Keratinocyte (primary cell): ENCODE results near the gene HNRNPK. TPM values are rescaled to one million over a fixed set of nuclear protein-coding genes. Genes with fewer than 3 reads are reported as not detected.

Source experiments
- DNase-seq: peaks from one replicate; pipeline ENCODE4 v3.0.0-alpha.2; 2011; ENCODE audit warnings: low read depth, missing footprints, low spot score
- FAIRE-seq: peaks from 2 replicates; lab custom pipeline; 2011; peaks lifted over from hg19 to GRCh38; lab: Jason Lieb, UNC
- H2AFZ ChIP-seq: 2 replicates; pipeline ENCODE4 v1.6.0; 2012; ENCODE audit warnings: low read length, control low read depth, inconsistent platforms; ENCODE audit not compliant: control insufficient read depth
- H3K27ac ChIP-seq: 2 replicates; pipeline ENCODE4 v1.5.1; 2011; ENCODE audit warnings: low read length; ENCODE audit not compliant: control insufficient read depth, insufficient read depth
- H3K27me3 ChIP-seq: 3 replicates; pipeline ENCODE4 v1.6.0; 2011; ENCODE audit warnings: low read length; ENCODE audit not compliant: control insufficient read depth, insufficient read depth; ENCODE audit errors: extremely low read depth
- H3K36me3 ChIP-seq, 2 experiments: 2 replicates in 1 of 2; 3 replicates in 1 of 2; pipeline ENCODE4 v1.5.1; 2011; ENCODE audit warnings: low read length in 2 of 2, mild to moderate bottlenecking in 1 of 2; ENCODE audit not compliant: control insufficient read depth in 2 of 2, insufficient read depth in 2 of 2; ENCODE audit errors: extremely low read depth in 1 of 2
- H3K4me1 ChIP-seq: 3 replicates; pipeline ENCODE4 v1.5.1; 2011; ENCODE audit warnings: low read length; ENCODE audit not compliant: control insufficient read depth, insufficient read depth; ENCODE audit errors: extremely low read depth
- H3K4me2 ChIP-seq: 3 replicates; pipeline ENCODE4 v1.6.0; 2011; ENCODE audit warnings: low read depth, low read length; ENCODE audit not compliant: control insufficient read depth, insufficient read depth; ENCODE audit errors: extremely low read depth
- H3K4me3 ChIP-seq, 3 experiments: fragments of 200-600 bp in 1 of 3; sonication (generic) in 1 of 3; 2 replicates in 2 of 3; 3 replicates in 1 of 3; pipeline ENCODE4 v1.5.1; 2011 to 2016; ENCODE audit warnings: low read length in 3 of 3, mild to moderate bottlenecking in 3 of 3, control low read depth in 2 of 3, inconsistent platforms in 1 of 3, low read depth in 1 of 3, mixed read lengths in 1 of 3, mixed run types in 1 of 3, moderate library complexity in 1 of 3; ENCODE audit not compliant: control insufficient read depth in 2 of 3, insufficient read depth in 2 of 3; ENCODE audit errors: extremely low read depth in 1 of 3
- H3K79me2 ChIP-seq: 2 replicates; pipeline ENCODE4 v1.6.0; 2012; ENCODE audit warnings: low read length; ENCODE audit not compliant: control insufficient read depth, insufficient read depth
- H3K9ac ChIP-seq: 3 replicates; pipeline ENCODE4 v1.6.0; 2011; ENCODE audit warnings: low read length; ENCODE audit not compliant: control insufficient read depth, insufficient read depth; ENCODE audit errors: extremely low read depth
- H3K9me1 ChIP-seq: 3 replicates; pipeline ENCODE4 v1.6.0; 2011; ENCODE audit warnings: low read length; ENCODE audit not compliant: control insufficient read depth, insufficient read depth; ENCODE audit errors: extremely low read depth
- H3K9me3 ChIP-seq: 2 replicates; pipeline ENCODE4 v1.5.1; 2012; ENCODE audit warnings: low read depth, low read length; ENCODE audit not compliant: control insufficient read depth
- H4K20me1 ChIP-seq: 3 replicates; pipeline ENCODE4 v1.6.0; 2011; ENCODE audit warnings: low read length; ENCODE audit not compliant: control insufficient read depth, insufficient read depth; ENCODE audit errors: extremely low read depth
- CTCF ChIP-seq, 3 experiments: IDR thresholded peaks in 1 of 3; conservative IDR thresholded peaks in 1 of 3; optimal IDR thresholded peaks in 1 of 3; 2 replicates in 2 of 3; 3 replicates in 1 of 3; pipeline versions ENCODE3 to v1.5.1; 2011; ENCODE audit warnings: low read length in 3 of 3, mild to moderate bottlenecking in 3 of 3, moderate library complexity in 2 of 3, control low read depth in 1 of 3, inconsistent platforms in 1 of 3; ENCODE audit not compliant: insufficient read depth in 2 of 3; ENCODE audit errors: extremely low read depth in 1 of 3
- EZH2 ChIP-seq: IDR thresholded peaks from one replicate; pipeline ENCODE4 v1.6.1; 2012; ENCODE audit warnings: inconsistent platforms, mild to moderate bottlenecking, low read length, moderate library complexity
- dilution Hi-C: fragments of 300-500 bp; cut with MboI; formaldehyde crosslinking; loops from one replicate; pipeline ENCODE4 v1.7.0; 2020; ENCODE audit warnings: low sequenced_read_pairs; ENCODE audit not compliant: extremely low pct_ligation_motif_present
- polyA plus RNA-seq, 5 experiments: library from polyadenylated mRNA; depleted of rRNA in 3 of 5; stranded (reverse) in 3 of 5; stranded (forward) in 1 of 5; unstranded in 1 of 5; fragments of >200 nt; gene quantifications; 1 replicate in 1 of 5; 2 replicates in 3 of 5; 3 replicates in 1 of 5; pipeline versions ENCODE4 v1.2.1 to v1.2.3, GENCODE V29; 2011 to 2012; ENCODE audit warnings: missing spikeins in 2 of 5, low read depth in 1 of 5, low replicate concordance in 1 of 5

Gene HNRNPK
- polyA plus RNA-seq, 1 donor (not counting 4 experiments of a cell fraction or from before 2014, with no cell fraction given), result 661 TPM

- peaks cover 0 to 3% of the 10 kb centered on the region in 2 experiments for H3K36me3 ChIP-seq
- no peak overlapping the region for H3K4me2 ChIP-seq
- TF ChIP-seq EZH2, result no peak
- no peak for TF ChIP-seq CTCF (optimal IDR thresholded peaks at IDR 0.05 in 1 of 3, IDR thresholded peaks at IDR 0.05 in 1 of 3, conservative IDR thresholded peaks at IDR 0.05 in 1 of 3; ENCODE audit: extremely low read depth in 1 of 3, insufficient read depth in 2 of 3, low read length in 3 of 3)
- H4K20me1 ChIP-seq, result no peaks in the 10 kb centered on the region
- no peak overlapping the region for H3K27ac ChIP-seq
- peaks cover 3% of the 10 kb centered on the region for H3K79me2 ChIP-seq
- FAIRE-seq, result no peak
- peaks cover 5% of the 10 kb centered on the region for H3K4me1 ChIP-seq
- H3K9me1 ChIP-seq, result no peaks in the 10 kb centered on the region
- no peak for DNase-seq
- no peaks in the 10 kb centered on the region for H3K27me3 ChIP-seq
- H3K9me3 ChIP-seq, result no peaks in the 10 kb centered on the region
- H3K9ac ChIP-seq, result no peak overlapping the region
- dilution Hi-C loops, result no loop called here
- no peak overlapping the region for H2AFZ ChIP-seq
- H3K4me3 ChIP-seq, result no peak overlapping the region
These were observed 19.3 kb upstream of the HNRNPK start for GRCh38 chr9:83999141-83999918.

GRCh38 chr9:83996126-83996525 lies 16.1 kb upstream of the HNRNPK start:
- Histone ChIP-seq H4K20me1 (no peaks in the 10 kb centered on the region), H2AFZ (no peak overlapping the region), H3K9me1 (no peaks in the 10 kb centered on the region), H3K4me2 (no peak overlapping the region), H3K9me3 (no peaks in the 10 kb centered on the region), H3K27ac (no peak overlapping the region), H3K9ac (no peak overlapping the region), H3K36me3 (no peaks in the 10 kb centered on the region), H3K27me3 (no peaks in the 10 kb centered on the region), H3K4me3 (no peak overlapping the region), H3K79me2 (peaks cover 3% of the 10 kb centered on the region), H3K4me1 (no peaks in the 10 kb centered on the region)
- TF ChIP-seq EZH2, result no peak
- TF ChIP-seq CTCF (optimal IDR thresholded peaks at IDR 0.05 in 1 of 3, IDR thresholded peaks at IDR 0.05 in 1 of 3, conservative IDR thresholded peaks at IDR 0.05 in 1 of 3; ENCODE audit: extremely low read depth in 1 of 3, insufficient read depth in 2 of 3, low read length in 3 of 3), result no peak
- DNase-seq, result no peak
- dilution Hi-C loops, result no loop called here
- no peak for FAIRE-seq
